ENCODE results near the gene KCNQ1. TPM values are rescaled to one million over a fixed set of nuclear protein-coding genes. Genes with fewer than 3 reads are reported as not detected.
A peak's percentile ranks its signal among the peaks of the same experiment; 100 is the strongest.

Gene KCNQ1
- total RNA-seq, 1 experiment from 2014 or later: 10.7 TPM

DNA sequence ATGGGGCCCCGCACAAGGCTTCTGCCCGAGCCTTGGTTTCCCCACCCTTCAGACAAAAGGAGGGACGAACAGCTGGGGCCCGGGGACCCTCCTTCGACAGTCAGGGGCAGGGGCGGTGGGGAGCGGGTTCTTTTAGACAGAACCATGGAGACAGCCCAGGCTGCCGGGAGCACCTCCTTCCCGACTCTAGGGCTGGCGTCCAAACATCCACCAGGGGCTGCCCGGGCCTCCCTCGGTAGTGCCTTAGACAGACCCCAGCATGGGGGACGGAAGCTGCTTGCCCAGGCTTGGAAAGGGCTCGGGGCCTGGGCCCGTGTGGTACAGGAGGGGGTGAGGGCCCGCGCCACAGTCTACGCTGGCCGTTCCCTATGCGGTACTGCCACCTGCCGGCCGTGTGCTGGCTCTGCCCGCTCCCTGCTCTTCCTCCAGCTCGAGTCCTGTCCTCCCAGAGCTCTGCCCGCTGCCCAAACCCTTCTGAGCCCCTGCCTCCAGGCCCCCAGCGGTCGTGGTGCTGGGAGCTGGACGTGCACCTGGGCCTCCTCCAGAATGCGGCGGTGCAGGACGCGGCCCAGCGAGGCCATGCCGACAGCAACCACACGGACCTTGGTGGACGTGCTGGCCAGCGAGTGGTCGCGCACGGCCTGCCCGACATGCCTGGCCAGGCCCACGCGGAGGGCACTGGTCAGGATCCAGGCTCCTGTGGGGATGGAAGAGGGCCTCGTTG is 24.1 kb upstream of the KCNQ1 start:
- no peaks in the 10 kb centered on the region for H3K9me2 ChIP-seq (ENCODE audit: insufficient read depth)
- ChIA-PET POLR2A (interaction anchor here (1.0 to 1.5 kb wide), 4 partner anchors 20 to 115 kb away, joined by 3 to 5 read pairs (median 4); partner anchors contain the start of gene TSSC4), CTCF (interaction anchor here (0.6 to 5.5 kb wide), 26 partner anchors 13 to 509 kb away, joined by 3 to 225 read pairs (median 4); partner anchors contain the start of genes C11orf21, CD81, PHLDA2 and TSPAN32), RAD21 (ENCODE audit: low non-redundant PET in 1 of 2, low total read pairs in 2 of 2, uncharacterized antibody in 2 of 2, unreplicated experiment in 2 of 2) (interaction anchor here (0.6 to 3.7 kb wide), 9 partner anchors 21 to 253 kb away, joined by 3 to 56 read pairs (median 5); partner anchors contain the start of gene TSSC4 (in 1 of the 2))
- H3K79me2 ChIP-seq (ENCODE audit: insufficient read depth, low read length): no peaks in the 10 kb centered on the region
- peak overlapping the region; percentile 16; the same call in 1 of the 2 replicates for H3K27ac ChIP-seq (ENCODE audit: low read depth, low read length)
- H3K4me1 ChIP-seq (ENCODE audit: control insufficient read depth in 1 of 2, insufficient read depth in 2 of 2, low read length in 2 of 2): peaks cover 0 to 13% of the 10 kb centered on the region in 2 experiments; a peak in 2 of 4 replicates
- H4K20me1 ChIP-seq (ENCODE audit: insufficient read depth): no peaks in the 10 kb centered on the region
- H3K27me3 ChIP-seq (ENCODE audit: insufficient read depth, low read length): no peaks in the 10 kb centered on the region
- ATAC-seq (peak; percentile 94), DNase-seq (ENCODE audit: low read depth, low spot score) (peak; percentile 40)
- H3K36me3 ChIP-seq (ENCODE audit: control insufficient read depth in 1 of 2, insufficient read depth in 2 of 2, low read length in 2 of 2): no peaks in the 10 kb centered on the region
- H2AFZ ChIP-seq (ENCODE audit: low read depth, low read length, poor library complexity, severe bottlenecking): peak overlapping the region; percentile 82
- TF ChIP-seq CBX3 (IDR thresholded peaks at IDR 0.05; ENCODE audit: low read depth) (no peak), EZH2 (IDR thresholded peaks at IDR 0.05) (no peak), FOSL1 (IDR thresholded peaks at IDR 0.05; ENCODE audit: low read depth) (no peak), YY1 (IDR thresholded peaks at IDR 0.05; ENCODE audit: extremely low read depth, insufficient replicate concordance, low read depth, low read length) (peak; percentile 20), EZH2phosphoT487 (IDR thresholded peaks at IDR 0.05; ENCODE audit: borderline replicate concordance) (no peak), RAD21 (IDR thresholded peaks at IDR 0.05; ENCODE audit: low read depth) (peak; percentile 97), CTCF (IDR thresholded peaks at IDR 0.05 in 2 of 3, conservative IDR thresholded peaks at IDR 0.05 in 1 of 3; ENCODE audit: borderline replicate concordance in 1 of 3, insufficient read depth in 1 of 3, low read depth in 2 of 3, low read length in 2 of 3) (peak; percentile 87 to 89 (median 89)), ZFX (IDR thresholded peaks at IDR 0.05) (0 out of 2 replicates have a peak, but pooled peaks have one; percentile 23), TCF7L2 (IDR thresholded peaks at IDR 0.05; ENCODE audit: borderline replicate concordance, extremely low read depth, insufficient read depth, insufficient read length) (no peak)
- TF ChIP-seq, protein P1, sequence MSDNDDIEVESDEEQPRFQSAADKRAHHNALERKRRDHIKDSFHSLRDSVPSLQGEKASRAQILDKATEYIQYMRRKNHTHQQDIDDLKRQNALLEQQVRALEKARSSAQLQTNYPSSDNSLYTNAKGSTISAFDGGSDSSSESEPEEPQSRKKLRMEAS (IDR thresholded peaks at IDR 0.05): no peak
- TF ChIP-seq, protein P2, sequence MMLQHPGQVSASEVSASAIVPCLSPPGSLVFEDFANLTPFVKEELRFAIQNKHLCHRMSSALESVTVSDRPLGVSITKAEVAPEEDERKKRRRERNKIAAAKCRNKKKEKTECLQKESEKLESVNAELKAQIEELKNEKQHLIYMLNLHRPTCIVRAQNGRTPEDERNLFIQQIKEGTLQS (IDR thresholded peaks at IDR 0.05): no peak
- no peak overlapping the region for H3K4me3 ChIP-seq (replicated peaks in 1 of 2; ENCODE audit: low read depth in 1 of 2, low read length in 2 of 2)
- H3K9ac ChIP-seq (ENCODE audit: low read length): 0 out of 2 replicates have a peak overlapping the region, but pooled peaks have one; percentile 14
- H3K4me2 ChIP-seq (ENCODE audit: low read length): peak overlapping the region; percentile 45
- intact Hi-C loops (cut with micrococcal nuclease): no loop called here
- no peaks in the 10 kb centered on the region for H3K9me3 ChIP-seq (ENCODE audit: control insufficient read depth in 1 of 2, insufficient read depth in 1 of 2, low read depth in 1 of 2, low read length in 2 of 2)
- BruUV-seq (replicated peaks): no TSS peak
